Fibroblast of pulmonary artery (primary cell): ENCODE data around the gene SLC25A33.

Experiments
- DNase-seq: peaks from one replicate; pipeline ENCODE4 v3.0.0-alpha.2; 2010; ENCODE audit warnings: low read depth
- H3K4me3 ChIP-seq: replicated peaks from 2 replicates; pipeline ENCODE4 v1.5.1; 2011; ENCODE audit warnings: low read depth, mild to moderate bottlenecking, control low read depth, low read length, moderate library complexity
- TF ChIP-seq, protein P1 (sequence below): IDR thresholded peaks from 2 replicates; pipeline ENCODE4 v1.5.1; 2011; ENCODE audit warnings: mild to moderate bottlenecking, control low read depth, low read length, inconsistent platforms; ENCODE audit errors: missing control alignments

The SLC25A33 gene

GRCh38 chr1:9597361-9598315, 58.4 kb downstream of the SLC25A33 start:
- TF ChIP-seq, protein P1, sequence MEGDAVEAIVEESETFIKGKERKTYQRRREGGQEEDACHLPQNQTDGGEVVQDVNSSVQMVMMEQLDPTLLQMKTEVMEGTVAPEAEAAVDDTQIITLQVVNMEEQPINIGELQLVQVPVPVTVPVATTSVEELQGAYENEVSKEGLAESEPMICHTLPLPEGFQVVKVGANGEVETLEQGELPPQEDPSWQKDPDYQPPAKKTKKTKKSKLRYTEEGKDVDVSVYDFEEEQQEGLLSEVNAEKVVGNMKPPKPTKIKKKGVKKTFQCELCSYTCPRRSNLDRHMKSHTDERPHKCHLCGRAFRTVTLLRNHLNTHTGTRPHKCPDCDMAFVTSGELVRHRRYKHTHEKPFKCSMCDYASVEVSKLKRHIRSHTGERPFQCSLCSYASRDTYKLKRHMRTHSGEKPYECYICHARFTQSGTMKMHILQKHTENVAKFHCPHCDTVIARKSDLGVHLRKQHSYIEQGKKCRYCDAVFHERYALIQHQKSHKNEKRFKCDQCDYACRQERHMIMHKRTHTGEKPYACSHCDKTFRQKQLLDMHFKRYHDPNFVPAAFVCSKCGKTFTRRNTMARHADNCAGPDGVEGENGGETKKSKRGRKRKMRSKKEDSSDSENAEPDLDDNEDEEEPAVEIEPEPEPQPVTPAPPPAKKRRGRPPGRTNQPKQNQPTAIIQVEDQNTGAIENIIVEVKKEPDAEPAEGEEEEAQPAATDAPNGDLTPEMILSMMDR = no peak
- no peak overlapping the region for H3K4me3 ChIP-seq
- no peak for DNase-seq

- DNase-seq = no peak
- TF ChIP-seq, protein P1 = no peak
- H3K4me3 ChIP-seq = no peak overlapping the region
Observed at GRCh38 chr1:9598316-9598700, 59.0 kb downstream of the SLC25A33 start.

DNA sequence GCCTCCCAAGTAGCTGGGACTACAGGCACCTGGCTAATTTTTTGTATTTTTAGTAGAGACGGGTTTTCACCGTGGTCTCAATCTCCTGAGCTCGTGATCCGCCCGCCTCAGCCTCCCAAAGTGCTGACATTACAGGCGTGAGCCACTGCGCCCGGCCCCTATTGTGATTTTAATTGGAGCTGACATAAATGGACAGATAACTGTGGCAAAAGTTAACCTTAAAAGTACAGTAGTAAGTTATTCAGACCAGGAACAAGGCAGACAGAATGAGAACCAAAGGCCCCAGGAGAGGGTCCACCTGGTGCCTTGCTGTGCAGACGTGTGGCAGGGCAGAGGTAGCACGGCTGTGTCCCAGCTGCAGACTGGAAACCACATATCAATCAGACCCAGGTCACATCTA, 60.5 kb downstream of the SLC25A33 start:
- no peak overlapping the region for H3K4me3 ChIP-seq
- DNase-seq = no peak
- TF ChIP-seq, protein P1 = no peak

DNA sequence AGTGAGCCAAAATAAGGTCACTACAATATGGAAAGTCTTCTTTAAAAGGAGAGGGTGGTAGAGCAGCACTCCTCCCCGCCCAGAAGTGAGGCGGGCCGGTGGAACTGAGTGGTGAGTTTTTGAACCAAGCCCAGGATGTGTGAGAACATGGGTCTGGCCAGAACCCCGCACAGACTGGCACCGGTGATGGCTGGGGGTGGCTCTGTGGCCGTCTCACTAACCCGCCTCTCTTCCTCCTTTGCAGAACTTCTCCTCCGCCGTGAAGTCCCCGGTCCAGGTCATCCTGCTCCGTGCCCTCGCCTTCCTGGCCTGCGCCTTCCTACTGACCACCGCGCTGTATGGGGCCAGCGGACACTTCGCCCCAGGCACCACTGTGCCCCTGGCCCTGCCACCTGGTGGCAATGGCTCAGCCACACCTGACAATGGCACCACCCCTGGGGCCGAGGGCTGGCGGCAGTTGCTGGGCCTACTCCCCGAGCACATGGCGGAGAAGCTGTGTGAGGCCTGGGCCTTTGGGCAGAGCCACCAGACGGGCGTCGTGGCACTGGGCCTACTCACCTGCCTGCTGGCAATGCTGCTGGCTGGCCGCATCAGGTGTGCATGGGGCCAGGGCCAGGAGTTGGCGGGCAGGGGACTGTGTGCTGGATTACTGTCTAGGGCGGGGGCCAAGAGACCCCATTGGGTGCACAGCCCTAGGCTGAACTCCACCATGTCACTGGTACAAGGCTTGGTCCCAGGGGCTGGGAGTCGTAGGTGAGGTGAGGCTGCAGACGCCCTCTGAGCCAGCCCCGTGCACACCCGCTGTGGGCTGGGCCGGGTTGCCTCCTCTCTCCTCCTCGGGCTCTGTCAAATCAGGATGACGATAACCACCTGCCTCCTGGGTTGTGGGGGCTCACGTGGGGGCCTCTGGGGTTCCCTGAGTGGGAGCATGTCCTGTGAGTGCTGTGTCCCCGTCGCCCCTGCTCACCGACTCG, 61.9 kb downstream of the SLC25A33 start:
- TF ChIP-seq, protein P1 = no peak
- no peak overlapping the region for H3K4me3 ChIP-seq
- DNase-seq = no peak

DNA sequence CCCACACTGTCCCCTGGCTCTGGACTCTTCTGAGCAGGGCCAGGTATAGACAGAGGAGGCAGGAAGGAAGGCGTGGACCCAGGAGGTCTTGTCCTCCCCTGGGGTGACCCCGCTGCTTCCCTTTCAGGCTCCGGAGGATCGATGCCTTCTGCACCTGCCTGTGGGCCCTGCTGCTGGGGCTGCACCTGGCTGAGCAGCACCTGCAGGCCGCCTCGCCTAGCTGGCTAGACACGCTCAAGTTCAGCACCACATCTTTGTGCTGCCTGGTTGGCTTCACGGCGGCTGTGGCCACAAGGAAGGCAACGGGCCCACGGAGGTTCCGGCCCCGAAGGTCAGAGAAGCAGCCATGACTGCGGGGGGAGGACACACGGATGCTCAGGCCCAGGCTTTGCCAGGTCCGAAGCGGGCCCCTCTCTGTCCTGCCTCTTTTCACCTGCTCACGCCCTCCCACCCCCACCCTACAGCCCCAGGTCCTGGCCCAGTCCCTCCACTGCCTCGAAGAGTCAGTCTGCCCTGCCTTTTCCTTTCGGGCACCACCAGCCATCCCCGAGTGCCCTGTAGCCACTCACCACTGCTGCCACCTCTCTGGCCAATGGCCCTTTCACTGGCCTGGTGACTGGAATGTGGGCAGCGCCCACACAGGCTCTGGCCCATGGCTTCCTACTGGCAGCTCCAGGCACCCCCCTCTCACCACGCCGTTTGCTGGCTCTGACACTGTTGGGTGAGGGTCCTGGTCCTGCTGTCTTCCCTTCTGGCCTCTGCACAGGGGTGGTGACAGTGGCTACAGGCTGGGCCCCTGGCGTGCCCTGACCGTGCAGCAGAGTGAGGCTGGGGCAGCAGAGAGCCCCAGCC, 62.9 kb downstream of the SLC25A33 start:
- no peak for DNase-seq
- TF ChIP-seq, protein P1 = no peak
- no peak overlapping the region for H3K4me3 ChIP-seq

GRCh38 chr1:9602794-9603167, 63.5 kb downstream of the SLC25A33 start:
- TF ChIP-seq, protein P1 = no peak
- DNase-seq = no peak
- no peak overlapping the region for H3K4me3 ChIP-seq
